Measurements from ENCODE around the gene PLAAT3. TPM values are rescaled to one million over a fixed set of nuclear protein-coding genes. Genes with fewer than 3 reads are reported as not detected.
A peak's percentile ranks its signal among the peaks of the same experiment; 100 is the strongest.

PLAAT3 gene
- total and polyA plus RNA-seq, 2 of the 8 experiments (the other 6 are each of a cell fraction or from before 2014, with no cell fraction given) = 109 to 190 TPM

DNA sequence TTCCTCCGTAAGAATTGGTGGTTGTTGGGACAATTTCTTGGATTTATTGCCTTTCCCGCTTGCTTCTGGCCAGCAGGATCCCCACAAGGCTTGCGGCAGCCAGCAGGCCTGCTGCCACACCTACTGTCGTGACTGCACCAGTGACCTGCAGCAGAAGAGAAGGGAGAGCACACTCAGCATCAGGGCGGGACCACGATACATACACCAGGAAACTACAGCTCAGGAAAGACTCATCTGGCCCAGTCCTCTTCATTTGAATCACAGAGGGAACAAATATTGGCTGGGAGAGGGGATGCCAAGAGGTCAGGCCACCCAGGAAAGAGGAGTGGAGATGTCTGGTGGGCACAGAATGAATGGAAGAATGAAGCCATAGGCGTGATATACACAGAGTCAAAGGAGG lies 61.3 kb downstream of the PLAAT3 start:
- Histone ChIP-seq H2BK5ac (ENCODE audit: low read depth, low read length) (no peak overlapping the region), H3K56ac (replicated peaks; ENCODE audit: insufficient read length, low read depth, low read length) (no peak overlapping the region), H3K9ac (replicated peaks in 1 of 4; ENCODE audit: extremely low read depth in 1 of 4, low read depth in 3 of 4, low read length in 3 of 4) (no peak overlapping the region), H3K36me3 (ENCODE audit: control insufficient read depth in 2 of 4, insufficient read depth in 4 of 4, low read length in 3 of 4) (no peaks in the 10 kb centered on the region), H3K4ac (replicated peaks; ENCODE audit: insufficient read length, low read depth, low read length) (no peak overlapping the region), H2BK15ac (ENCODE audit: low read length) (peak overlapping the region; percentile 83; the same call in 1 of the 2 replicates), H3K79me2 (ENCODE audit: control insufficient read depth in 1 of 2, insufficient read depth in 2 of 2, low read length in 2 of 2) (no peaks in the 10 kb centered on the region), H3K79me1 (ENCODE audit: low read depth, low read length) (no peaks in the 10 kb centered on the region), H2BK20ac (ENCODE audit: low read length) (no peak overlapping the region; the same call in none of the 2 replicates), H2BK12ac (ENCODE audit: low read depth, low read length) (no peak overlapping the region; the same call in 1 of the 2 replicates), H3K4me2 (ENCODE audit: insufficient read depth in 1 of 2, low read depth in 2 of 2, low read length in 2 of 2) (no peak overlapping the region), H3K4me3 (ENCODE audit: extremely low read depth in 1 of 4, insufficient read depth in 2 of 4, low read depth in 3 of 4, low read length in 4 of 4) (no peak overlapping the region), H3K27ac (ENCODE audit: low read depth, low read length) (no peak overlapping the region), H2BK120ac (replicated peaks; ENCODE audit: low read depth, low read length) (no peak overlapping the region), H2AK5ac (ENCODE audit: low read depth, low read length) (no peak overlapping the region), H3K23ac (ENCODE audit: insufficient read length) (no peak overlapping the region), H4K5ac (ENCODE audit: insufficient read length, low read depth, low read length) (no peak overlapping the region), H3K18ac (ENCODE audit: extremely low read depth, low read length) (no peak overlapping the region), H3K9me3 (ENCODE audit: insufficient read depth in 2 of 2, low read depth in 1 of 2, low read length in 1 of 2) (no peaks in the 10 kb centered on the region; a peak in 1 of 4 replicates), H2AFZ (ENCODE audit: low read length) (no peak overlapping the region), H3K4me1 (replicated peaks in 1 of 4; ENCODE audit: control insufficient read depth in 3 of 4, insufficient read depth in 4 of 4, low read length in 3 of 4) (peaks cover 0 to 6% (median 2%) of the 10 kb centered on the region in 4 experiments; a peak in 2 of 7 replicates), H4K20me1 (replicated peaks in 1 of 2; ENCODE audit: control insufficient read depth in 1 of 2, insufficient read depth in 2 of 2, low read length in 2 of 2) (no peaks in the 10 kb centered on the region), H3K23me2 (ENCODE audit: low read depth, low read length) (no peaks in the 10 kb centered on the region), H3K27me3 (replicated peaks in 1 of 4; ENCODE audit: control insufficient read depth in 3 of 4, extremely low read depth in 1 of 4, insufficient read depth in 3 of 4, low read length in 3 of 4) (no peaks in the 10 kb centered on the region), H3K14ac (ENCODE audit: insufficient read length) (no peak overlapping the region), H4K91ac (replicated peaks; ENCODE audit: insufficient read length, low read length) (no peak overlapping the region), H4K8ac (ENCODE audit: extremely low read depth, insufficient read depth, low read length) (no peak overlapping the region)
- FAIRE-seq = no peak
- WGBS, 2 experiments (ENCODE audit: extremely low coverage in 1 of 2, insufficient coverage in 1 of 2, insufficient read length in 1 of 2, insufficient replicate concordance in 2 of 2, low coverage in 1 of 2, low lambda C conversion rate in 2 of 2, missing lambda C conversion rate in 1 of 2) = 82% methylated on average over 7 of the region's 7 CpGs; no CpG with 5 or more reads in 1 of the 2 experiments
- no peak for DNase-seq (ENCODE audit: low read depth in 1 of 2, low spot score in 2 of 2)
- CTCF ChIA-PET (ENCODE audit: partially characterized antibody) = interaction anchor here (1.0 to 1.7 kb wide), 6 partner anchors 14 to 510 kb away, joined by 3 to 6 read pairs (median 4); partner anchors contain the start of gene PLAAT4
- POLR2A ChIA-PET (ENCODE audit: partially characterized antibody) = interaction anchor here (1.4 to 3.5 kb wide), 3 partner anchors 9 to 16 kb away, joined by 3 to 12 read pairs (median 6); partner anchors contain the start of genes PLAAT2 and PLAAT4
- TF ChIP-seq, protein P1, sequence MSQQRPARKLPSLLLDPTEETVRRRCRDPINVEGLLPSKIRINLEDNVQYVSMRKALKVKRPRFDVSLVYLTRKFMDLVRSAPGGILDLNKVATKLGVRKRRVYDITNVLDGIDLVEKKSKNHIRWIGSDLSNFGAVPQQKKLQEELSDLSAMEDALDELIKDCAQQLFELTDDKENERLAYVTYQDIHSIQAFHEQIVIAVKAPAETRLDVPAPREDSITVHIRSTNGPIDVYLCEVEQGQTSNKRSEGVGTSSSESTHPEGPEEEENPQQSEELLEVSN (IDR thresholded peaks at IDR 0.05) = no peak
- no peak for TF ChIP-seq KDM4A (IDR thresholded peaks at IDR 0.05; ENCODE audit: low read depth, low read length, severe bottlenecking)
